Body of pancreas (tissue), 4 donors: Measurements from ENCODE around the gene PGM3. TPM values are rescaled to one million over a fixed set of nuclear protein-coding genes. Genes with fewer than 3 reads are reported as not detected.

Source experiments
- ATAC-seq: fragments of 150-250 bp; one replicate; pipeline ENCODE4 v1.9.1; 2016
- DNase-seq, 4 donors: peaks; one replicate each; pipeline ENCODE4 v3.0.0-alpha.2; 2019
- H3K27ac ChIP-seq, 4 donors: fragments of 200-600 bp; sonication (generic); 1 replicate in 3 of 4; 2 replicates in 1 of 4; pipeline versions ENCODE4 v1.5.1 to v1.6.1; 2016 to 2019; ENCODE audit warnings: mild to moderate bottlenecking in 1 of 4, mixed read lengths in 1 of 4, moderate library complexity in 1 of 4
- H3K27me3 ChIP-seq, 2 donors: fragments of 200-600 bp; sonication (generic); one replicate each; pipeline ENCODE4 v1.6.0; 2016; ENCODE audit warnings: mild to moderate bottlenecking in 1 of 2
- H3K36me3 ChIP-seq, 2 donors: fragments of 200-600 bp; sonication (generic); replicated peaks in 1 of 2; 2 replicates each; pipeline ENCODE4 v1.5.1; 2016; ENCODE audit warnings: low read depth in 2 of 2; ENCODE audit not compliant: insufficient read depth in 1 of 2
- H3K4me1 ChIP-seq: fragments of 200-600 bp; sonication (generic); one replicate; pipeline ENCODE4 v1.6.0; 2016
- H3K4me3 ChIP-seq, 2 donors: fragments of 200-600 bp; sonication (generic); 1 replicate in 1 of 2; 2 replicates in 1 of 2; pipeline ENCODE4 v1.5.1; 2016 to 2019
- H3K9me3 ChIP-seq, 3 donors: fragments of 200-600 bp; sonication (generic); 1 replicate in 2 of 3; 2 replicates in 1 of 3; pipeline ENCODE4 v1.5.1; 2016
- POLR2A ChIP-seq, 3 donors: fragments of 450-650 bp; IDR thresholded peaks; one replicate each; pipeline ENCODE4 v1.6.1; 2016; ENCODE audit warnings: antibody characterized with exemption in 3 of 3, mild to moderate bottlenecking in 2 of 3
- WGBS, 2 donors: methylation state at CpG; one replicate each; pipeline ENCODE4 v1.1.5; 2017; 5-methylcytosine and 5-hydroxymethylcytosine counted together
- intact Hi-C: fragments of 100-400 bp; cut with DNase I; formaldehyde crosslinking; loops from one replicate; pipeline ENCODE4 v1.15.1; 2023
- total RNA-seq, 2 donors: library from RNA; depleted of rRNA; stranded (reverse); fragments of >200 nt; gene quantifications; one replicate each; pipeline ENCODE4 v1.1.0, GENCODE V29; 2016
- TF ChIP-seq, protein P1 (sequence below), 7 experiments: fragments of 450-650 bp in 4 of 7; fragments of 200-600 bp in 3 of 7; sonication (generic) in 3 of 7; IDR thresholded peaks; one replicate each; pipeline ENCODE4 v1.5.1; 2016 to 2019; ENCODE audit warnings: antibody characterized with exemption in 7 of 7

Gene PGM3
- total RNA-seq, 2 donors from 2014 or later: 50.1 to 61.0 TPM

GRCh38 chr6:83221276-83221675, 28.2 kb upstream of the PGM3 start:
- WGBS, 2 donors: 59 to 62% methylated on average over 1 of the region's 1 CpG
- no peaks in the 10 kb centered on the region for H3K4me1 ChIP-seq
- H3K9me3 ChIP-seq: no peaks in the 10 kb centered on the region
- TF ChIP-seq POLR2A (IDR thresholded peaks at IDR 0.05): no peak
- TF ChIP-seq, protein P1, sequence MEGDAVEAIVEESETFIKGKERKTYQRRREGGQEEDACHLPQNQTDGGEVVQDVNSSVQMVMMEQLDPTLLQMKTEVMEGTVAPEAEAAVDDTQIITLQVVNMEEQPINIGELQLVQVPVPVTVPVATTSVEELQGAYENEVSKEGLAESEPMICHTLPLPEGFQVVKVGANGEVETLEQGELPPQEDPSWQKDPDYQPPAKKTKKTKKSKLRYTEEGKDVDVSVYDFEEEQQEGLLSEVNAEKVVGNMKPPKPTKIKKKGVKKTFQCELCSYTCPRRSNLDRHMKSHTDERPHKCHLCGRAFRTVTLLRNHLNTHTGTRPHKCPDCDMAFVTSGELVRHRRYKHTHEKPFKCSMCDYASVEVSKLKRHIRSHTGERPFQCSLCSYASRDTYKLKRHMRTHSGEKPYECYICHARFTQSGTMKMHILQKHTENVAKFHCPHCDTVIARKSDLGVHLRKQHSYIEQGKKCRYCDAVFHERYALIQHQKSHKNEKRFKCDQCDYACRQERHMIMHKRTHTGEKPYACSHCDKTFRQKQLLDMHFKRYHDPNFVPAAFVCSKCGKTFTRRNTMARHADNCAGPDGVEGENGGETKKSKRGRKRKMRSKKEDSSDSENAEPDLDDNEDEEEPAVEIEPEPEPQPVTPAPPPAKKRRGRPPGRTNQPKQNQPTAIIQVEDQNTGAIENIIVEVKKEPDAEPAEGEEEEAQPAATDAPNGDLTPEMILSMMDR (IDR thresholded peaks at IDR 0.05): no peak
- no peak overlapping the region for H3K27ac ChIP-seq
- ATAC-seq (no peak), DNase-seq (no peak)
- intact Hi-C loops: loop anchor here (5.0 to 10.0 kb wide), 2 partner anchors 194 to 291 kb away; partner anchors contain the start of gene PRSS35
- no peak overlapping the region for H3K4me3 ChIP-seq
- no peaks in the 10 kb centered on the region for H3K36me3 ChIP-seq
- no peaks in the 10 kb centered on the region for H3K27me3 ChIP-seq

- no peaks in the 10 kb centered on the region for H3K36me3 ChIP-seq
- no peaks in the 10 kb centered on the region for H3K27me3 ChIP-seq
- no peak overlapping the region for H3K4me3 ChIP-seq
- ATAC-seq (no peak), DNase-seq (no peak)
- TF ChIP-seq, protein P1 (IDR thresholded peaks at IDR 0.05): no peak
- no peak for TF ChIP-seq POLR2A (IDR thresholded peaks at IDR 0.05)
- no peaks in the 10 kb centered on the region for H3K9me3 ChIP-seq
- H3K4me1 ChIP-seq: no peaks in the 10 kb centered on the region
- intact Hi-C loops: loop anchor here (5.0 to 10.0 kb wide), 2 partner anchors 195 to 292 kb away; partner anchors contain the start of gene PRSS35
- no peak overlapping the region for H3K27ac ChIP-seq
These were observed 27.1 kb upstream of the PGM3 start for GRCh38 chr6:83220121-83220520.

DNA sequence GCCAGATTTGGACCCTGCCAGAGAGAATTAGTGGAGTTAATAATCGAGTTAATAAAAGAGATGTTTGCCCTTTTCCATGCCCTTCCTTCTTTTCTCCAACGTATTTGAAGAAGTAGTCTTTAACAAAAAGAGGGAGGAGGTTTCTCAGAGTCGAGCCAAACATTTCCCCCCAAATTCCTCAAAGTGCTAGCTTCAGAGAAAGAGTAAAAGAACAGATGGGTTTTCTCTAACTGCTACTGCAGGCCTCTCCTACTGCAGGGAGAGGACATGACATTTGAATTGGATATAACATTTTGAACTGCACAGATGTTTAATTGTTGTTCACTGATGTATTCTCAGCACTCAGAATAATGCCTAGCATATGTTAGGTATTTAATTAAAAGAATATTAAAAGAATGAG, 25.6 kb upstream of the PGM3 start:
- H3K4me1 ChIP-seq: no peaks in the 10 kb centered on the region
- intact Hi-C loops: no loop called here
- no peak for TF ChIP-seq POLR2A (IDR thresholded peaks at IDR 0.05)
- TF ChIP-seq, protein P1 (IDR thresholded peaks at IDR 0.05): no peak
- H3K27ac ChIP-seq: no peak overlapping the region
- no peak for DNase-seq
- H3K9me3 ChIP-seq: no peaks in the 10 kb centered on the region
- ATAC-seq: no peak
- H3K27me3 ChIP-seq: no peaks in the 10 kb centered on the region
- H3K36me3 ChIP-seq: no peaks in the 10 kb centered on the region
- H3K4me3 ChIP-seq: no peak overlapping the region
- 46 to 49% methylated on average over 3 of the region's 3 CpGs for WGBS, 2 donors

DNA sequence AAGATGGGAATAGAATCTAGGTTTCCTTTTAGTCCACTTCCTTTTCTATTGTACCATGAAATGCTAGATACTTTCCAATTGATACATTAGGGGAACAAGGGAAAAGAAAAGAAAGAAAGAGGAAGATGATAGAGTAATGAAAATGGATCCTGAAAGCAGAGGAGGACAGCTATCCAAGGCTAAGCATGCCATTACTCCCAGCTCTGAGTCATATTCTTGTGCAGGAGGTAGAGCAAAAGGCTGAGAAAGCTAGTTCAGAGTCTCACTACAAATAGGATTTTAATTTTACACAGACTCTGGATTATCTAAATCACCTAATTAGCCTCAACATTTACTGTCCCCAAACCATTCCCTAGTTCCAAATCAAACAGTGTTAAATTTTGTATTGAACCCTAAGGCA, 23.7 kb upstream of the PGM3 start:
- Histone ChIP-seq H3K27ac (no peak overlapping the region), H3K4me1 (no peaks in the 10 kb centered on the region), H3K4me3 (no peak overlapping the region), H3K9me3 (no peaks in the 10 kb centered on the region), H3K36me3 (no peaks in the 10 kb centered on the region), H3K27me3 (no peaks in the 10 kb centered on the region)
- ATAC-seq (no peak), DNase-seq (no peak)
- intact Hi-C loops: no loop called here
- TF ChIP-seq POLR2A (IDR thresholded peaks at IDR 0.05): no peak
- TF ChIP-seq, protein P1 (IDR thresholded peaks at IDR 0.05): no peak
